PFSK-1 (cell line): Measurements from ENCODE around the gene MACROD1.

ENCODE experiments used
- FOXP2 ChIP-seq: optimal IDR thresholded peaks from 2 replicates; pipeline ENCODE3; 2011; ENCODE audit warnings: borderline replicate concordance, control low read depth, inconsistent platforms; ENCODE audit not compliant: insufficient read depth; ENCODE audit errors: extremely low read length, extremely low read depth
- POLR2AphosphoS5 ChIP-seq: IDR thresholded peaks from 2 replicates; pipeline ENCODE4 v1.6.1; 2012; ENCODE audit warnings: low read depth, mild to moderate bottlenecking, control low read depth, low read length, moderate library complexity
- REST ChIP-seq, 2 experiments: IDR thresholded peaks; 2 replicates each; pipeline versions ENCODE4 v1.6.1 to v1.8.0; 2011 to 2012; ENCODE audit warnings: low read depth in 2 of 2, low read length in 2 of 2, control low read depth in 1 of 2, inconsistent platforms in 1 of 2, mild to moderate bottlenecking in 1 of 2, moderate library complexity in 1 of 2; ENCODE audit not compliant: insufficient read depth in 1 of 2
- SIN3A ChIP-seq: IDR thresholded peaks from 2 replicates; pipeline ENCODE4 v1.6.1; 2012; ENCODE audit warnings: mild to moderate bottlenecking, low read length, moderate library complexity, borderline replicate concordance; ENCODE audit not compliant: insufficient read depth
- TAF1 ChIP-seq: IDR thresholded peaks from 2 replicates; pipeline ENCODE4 v1.6.1; 2012; ENCODE audit warnings: low read length, control low read depth, borderline replicate concordance; ENCODE audit not compliant: insufficient read depth

MACROD1 gene

GRCh38 chr11:64084951-64085710 lies 80.8 kb downstream of the MACROD1 start:
- TF ChIP-seq FOXP2 = no peak
- TF ChIP-seq REST (IDR thresholded peaks at IDR 0.05; ENCODE audit: insufficient read depth in 1 of 2, low read depth in 2 of 2, low read length in 2 of 2) = no peak
- TF ChIP-seq TAF1 = no peak
- TF ChIP-seq SIN3A = no peak
- no peak for TF ChIP-seq POLR2AphosphoS5

DNA sequence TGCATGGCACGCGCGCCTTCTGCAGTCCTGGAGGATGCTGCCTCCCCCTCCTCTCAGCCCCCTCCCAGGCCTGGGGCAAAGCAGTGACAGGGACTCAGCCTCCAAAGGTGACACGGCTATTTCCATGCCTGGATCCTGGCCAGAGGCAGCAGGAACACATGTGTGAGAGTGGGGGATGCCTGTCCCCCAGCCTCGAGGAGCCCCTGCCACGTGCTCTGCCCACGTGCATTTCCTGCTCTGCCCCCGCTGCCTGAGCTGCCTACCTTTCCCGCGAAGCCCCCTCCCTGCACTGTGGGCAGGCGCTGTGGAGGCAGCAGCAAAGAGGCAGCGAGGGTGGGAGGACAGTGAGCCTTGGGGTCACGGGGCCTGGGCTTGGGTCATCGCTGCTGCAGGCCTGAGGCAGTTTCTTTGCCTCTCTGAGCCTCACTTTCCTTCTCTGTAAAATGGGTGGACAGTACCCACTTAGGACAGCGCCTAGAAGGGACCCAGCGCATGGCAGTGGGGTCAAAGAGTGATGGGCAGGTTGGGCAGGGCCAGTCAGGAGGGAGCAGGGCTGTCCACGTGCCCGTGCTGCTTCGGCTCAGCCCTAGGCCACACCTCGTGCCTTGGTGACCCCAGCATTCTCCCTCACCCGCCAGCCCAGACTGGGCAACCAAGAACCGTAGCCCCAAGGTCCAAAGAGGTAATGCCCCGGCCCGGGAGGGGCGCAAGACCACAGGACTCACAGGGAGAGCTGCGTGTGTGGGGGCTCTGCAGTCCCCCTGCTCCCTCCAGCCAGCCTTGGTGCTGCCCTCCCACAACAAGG lies 81.6 kb downstream of the MACROD1 start:
- TF ChIP-seq POLR2AphosphoS5 (no peak), FOXP2 (no peak), TAF1 (no peak), SIN3A (no peak), REST (IDR thresholded peaks at IDR 0.05; ENCODE audit: insufficient read depth in 1 of 2, low read depth in 2 of 2, low read length in 2 of 2) (no peak)

DNA sequence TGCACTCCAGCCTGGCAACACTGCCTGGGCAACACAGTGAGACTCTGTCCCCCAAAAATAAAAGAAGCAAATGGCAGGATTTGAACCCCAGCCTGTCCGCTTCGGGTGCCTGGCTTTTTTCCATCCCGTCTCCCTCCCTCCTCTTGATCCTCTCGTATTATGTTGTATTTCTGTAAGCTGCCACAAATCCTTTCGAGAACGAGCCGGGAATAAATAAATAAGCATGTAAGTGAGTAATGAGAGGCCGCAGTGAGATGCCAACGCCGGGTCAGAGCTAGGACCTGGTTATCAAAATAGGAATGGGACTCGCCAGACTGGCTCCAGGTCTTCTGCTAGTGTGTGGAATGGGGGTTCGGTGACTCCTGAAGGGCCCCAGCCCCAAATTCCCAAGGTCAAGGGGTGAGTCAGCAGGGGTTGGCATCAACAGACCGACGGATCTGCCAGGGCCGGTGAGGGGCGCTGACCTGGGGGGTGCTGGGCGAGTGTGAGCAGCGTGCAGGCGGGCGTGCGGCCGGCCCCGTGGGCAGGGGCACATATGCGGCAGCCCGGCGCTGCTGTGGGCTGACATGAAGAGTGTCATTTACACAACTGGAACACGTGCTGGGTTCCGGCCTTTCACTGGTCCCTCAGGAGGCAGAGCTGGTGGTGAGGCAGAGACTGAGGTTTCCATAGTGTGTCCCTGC lies 82.4 kb downstream of the MACROD1 start:
- TF ChIP-seq FOXP2 (no peak), POLR2AphosphoS5 (no peak), SIN3A (no peak), TAF1 (no peak), REST (IDR thresholded peaks at IDR 0.05; ENCODE audit: insufficient read depth in 1 of 2, low read depth in 2 of 2, low read length in 2 of 2) (no peak)

- TF ChIP-seq POLR2AphosphoS5 = no peak
- no peak for TF ChIP-seq TAF1
- TF ChIP-seq REST (IDR thresholded peaks at IDR 0.05; ENCODE audit: insufficient read depth in 1 of 2, low read depth in 2 of 2, low read length in 2 of 2) = no peak
- no peak for TF ChIP-seq FOXP2
- TF ChIP-seq SIN3A = no peak
These were observed 84.0 kb downstream of the MACROD1 start for GRCh38 chr11:64081745-64082442.
